ENCODE data around the gene LTF. TPM values are rescaled to one million over a fixed set of nuclear protein-coding genes. Genes with fewer than 3 reads are reported as not detected.

LTF gene
- total and polyA plus RNA-seq, 7 donors, result 0.73 to 3.8 (median 2.0) TPM

DNA sequence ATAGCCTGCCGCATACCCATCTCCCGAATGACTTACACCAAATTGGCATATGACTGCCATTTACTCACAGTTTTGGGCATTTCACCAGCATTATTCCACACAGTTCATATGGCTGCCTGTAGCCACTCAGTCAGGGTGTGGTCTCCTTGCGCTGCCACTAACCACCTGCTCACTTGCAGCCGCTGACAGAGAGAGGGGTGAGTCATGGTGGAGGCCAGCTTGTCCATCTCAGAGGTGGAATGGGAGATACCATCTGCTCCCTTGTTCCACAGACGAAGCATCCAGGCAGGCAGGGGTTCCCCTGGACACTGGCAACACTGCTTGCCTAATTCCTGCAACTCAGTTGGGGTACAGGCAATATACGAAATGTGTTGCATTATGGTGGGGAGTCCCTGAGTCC is 42.1 kb downstream of the LTF start:
- no peak for DNase-seq
- peak; percentile 56 to 68 (median 60) for ATAC-seq
- H3K9me3 ChIP-seq, result no peaks in the 10 kb centered on the region
- no peaks in the 10 kb centered on the region for H3K27me3 ChIP-seq (ENCODE audit: insufficient read depth in 3 of 3, low read length in 2 of 3)
- no peak overlapping the region for H3K4me3 ChIP-seq
- 81 to 89% (median 85%) methylated on average over 6 of the region's 6 CpGs for WGBS, 3 donors
- no peak overlapping the region for H3K27ac ChIP-seq
- intact Hi-C loops (cut with DNase I), result no loop called here
- H3K36me3 ChIP-seq (ENCODE audit: insufficient read depth in 1 of 2, low read depth in 1 of 2), result no peaks in the 10 kb centered on the region
- TF ChIP-seq, protein P1, sequence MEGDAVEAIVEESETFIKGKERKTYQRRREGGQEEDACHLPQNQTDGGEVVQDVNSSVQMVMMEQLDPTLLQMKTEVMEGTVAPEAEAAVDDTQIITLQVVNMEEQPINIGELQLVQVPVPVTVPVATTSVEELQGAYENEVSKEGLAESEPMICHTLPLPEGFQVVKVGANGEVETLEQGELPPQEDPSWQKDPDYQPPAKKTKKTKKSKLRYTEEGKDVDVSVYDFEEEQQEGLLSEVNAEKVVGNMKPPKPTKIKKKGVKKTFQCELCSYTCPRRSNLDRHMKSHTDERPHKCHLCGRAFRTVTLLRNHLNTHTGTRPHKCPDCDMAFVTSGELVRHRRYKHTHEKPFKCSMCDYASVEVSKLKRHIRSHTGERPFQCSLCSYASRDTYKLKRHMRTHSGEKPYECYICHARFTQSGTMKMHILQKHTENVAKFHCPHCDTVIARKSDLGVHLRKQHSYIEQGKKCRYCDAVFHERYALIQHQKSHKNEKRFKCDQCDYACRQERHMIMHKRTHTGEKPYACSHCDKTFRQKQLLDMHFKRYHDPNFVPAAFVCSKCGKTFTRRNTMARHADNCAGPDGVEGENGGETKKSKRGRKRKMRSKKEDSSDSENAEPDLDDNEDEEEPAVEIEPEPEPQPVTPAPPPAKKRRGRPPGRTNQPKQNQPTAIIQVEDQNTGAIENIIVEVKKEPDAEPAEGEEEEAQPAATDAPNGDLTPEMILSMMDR (IDR thresholded peaks at IDR 0.05), result no peak
- no peaks in the 10 kb centered on the region for H3K4me1 ChIP-seq

DNA sequence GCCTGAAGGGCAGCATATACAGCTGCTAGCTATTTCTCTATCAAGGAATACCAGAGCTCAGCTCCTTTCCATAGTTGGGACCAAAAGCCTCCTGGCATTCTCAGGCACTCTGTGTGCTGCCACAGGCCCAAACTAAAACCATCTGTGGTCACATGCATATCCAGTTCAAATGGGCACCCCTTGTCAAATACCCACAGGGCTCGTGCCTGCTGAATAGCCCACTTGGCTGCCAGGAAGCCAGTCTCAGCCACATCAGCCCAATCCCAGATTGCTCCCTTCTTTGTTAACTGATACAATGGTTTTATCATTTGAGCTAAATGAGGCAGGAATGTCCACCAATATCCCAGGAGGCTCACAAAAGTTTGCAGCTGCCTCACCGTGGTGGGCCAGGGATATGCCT is 43.8 kb downstream of the LTF start:
- intact Hi-C loops (cut with DNase I), result no loop called here
- Histone ChIP-seq H3K36me3 (ENCODE audit: insufficient read depth in 1 of 2, low read depth in 1 of 2) (no peaks in the 10 kb centered on the region), H3K9me3 (no peaks in the 10 kb centered on the region), H3K4me3 (no peak overlapping the region), H3K27ac (no peak overlapping the region), H3K27me3 (ENCODE audit: insufficient read depth in 3 of 3, low read length in 2 of 3) (no peaks in the 10 kb centered on the region), H3K4me1 (no peaks in the 10 kb centered on the region)
- ATAC-seq (no peak), DNase-seq (no peak)
- TF ChIP-seq, protein P1 (IDR thresholded peaks at IDR 0.05), result no peak
- 47 to 73% (median 67%) methylated on average over 2 of the region's 2 CpGs for WGBS, 3 donors

DNA sequence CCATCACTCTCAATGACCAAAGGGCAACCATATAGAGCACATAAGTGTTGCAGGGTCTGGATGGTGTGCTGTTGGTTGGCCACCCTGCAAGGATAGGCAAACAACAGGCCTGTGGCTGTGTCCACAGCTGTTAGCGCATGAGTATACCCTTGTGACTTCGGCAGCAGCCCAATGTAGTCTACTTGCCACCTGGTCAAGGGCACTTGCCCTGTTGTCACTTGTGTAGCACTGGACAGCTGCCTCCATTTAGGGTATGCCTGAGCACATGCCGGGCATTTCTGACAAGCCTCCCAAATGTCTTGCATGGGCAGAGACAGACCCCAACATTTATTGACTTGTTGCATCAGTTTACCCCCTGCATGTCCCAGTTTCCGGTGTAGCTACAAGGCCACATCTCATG is 44.9 kb downstream of the LTF start:
- no peak overlapping the region for H3K27ac ChIP-seq
- no peaks in the 10 kb centered on the region for H3K9me3 ChIP-seq
- no peak for ATAC-seq
- H3K4me1 ChIP-seq, result no peaks in the 10 kb centered on the region
- no peaks in the 10 kb centered on the region for H3K27me3 ChIP-seq (ENCODE audit: insufficient read depth in 3 of 3, low read length in 2 of 3)
- 81 to 94% (median 87%) methylated on average over 4 of the region's 4 CpGs for WGBS, 3 donors
- intact Hi-C loops (cut with DNase I), result no loop called here
- no peak for DNase-seq
- H3K4me3 ChIP-seq, result no peak overlapping the region
- TF ChIP-seq, protein P1 (IDR thresholded peaks at IDR 0.05), result no peak
- H3K36me3 ChIP-seq (ENCODE audit: insufficient read depth in 1 of 2, low read depth in 1 of 2), result no peaks in the 10 kb centered on the region

DNA sequence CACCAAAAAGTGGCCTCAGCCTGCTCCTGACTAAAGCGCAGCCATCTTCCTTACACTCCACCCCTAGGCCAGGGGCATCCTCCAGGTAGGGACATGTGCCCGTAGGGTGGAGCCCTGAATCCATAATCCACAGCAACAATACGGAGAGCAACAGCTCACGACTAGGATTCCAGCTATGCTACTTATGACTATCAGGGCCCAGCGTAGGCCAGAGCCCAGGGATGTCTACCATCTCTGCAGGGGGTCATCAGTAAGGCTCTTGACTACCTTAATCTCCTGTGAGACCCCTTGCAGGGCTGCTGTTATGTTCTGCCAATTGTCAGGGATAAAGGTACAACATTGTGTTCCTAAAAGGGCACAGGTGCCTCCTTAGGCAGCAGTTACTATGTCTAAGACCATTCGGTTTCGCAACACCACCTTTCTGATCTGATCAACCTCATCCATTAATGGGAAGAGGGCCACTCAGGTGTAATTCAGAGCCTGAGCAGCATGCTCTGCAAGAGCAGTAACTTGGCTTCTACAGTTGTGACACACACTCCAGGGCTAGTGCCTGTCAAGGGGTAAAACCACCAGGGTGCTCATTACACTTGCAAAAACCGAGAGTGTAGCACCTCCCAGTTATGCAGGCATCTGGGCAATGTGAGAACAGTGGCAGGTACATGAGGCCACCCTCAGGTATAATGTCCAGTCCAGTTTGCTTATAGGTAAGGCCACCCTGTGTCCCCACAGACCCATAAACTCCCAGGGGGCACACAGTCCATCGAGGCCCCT is 46.7 kb downstream of the LTF start:
- TF ChIP-seq, protein P1 (IDR thresholded peaks at IDR 0.05), result no peak
- 84 to 88% (median 85%) methylated on average over 9 of the region's 9 CpGs for WGBS, 3 donors
- peak in 1 of 4 donors; percentile 13 for ATAC-seq

More for the DNA sequence above, 46.7 kb downstream of the LTF start:
- Histone ChIP-seq H3K4me3 (no peak overlapping the region), H3K27me3 (ENCODE audit: insufficient read depth in 3 of 3, low read length in 2 of 3) (no peaks in the 10 kb centered on the region), H3K4me1 (peaks cover 4% of the 10 kb centered on the region), H3K27ac (no peak overlapping the region), H3K9me3 (no peaks in the 10 kb centered on the region), H3K36me3 (ENCODE audit: insufficient read depth in 1 of 2, low read depth in 1 of 2) (no peaks in the 10 kb centered on the region)
- intact Hi-C loops (cut with DNase I), result no loop called here
- no peak for DNase-seq
